GM12892 (cell line): ENCODE measurements around the gene UST.
"Not testable (repeated sequence)": the region's sequence is repeated elsewhere in the genome, so short reads cannot be mapped to it uniquely, and the experiment has no call there.

Experiments
- DNase-seq: peaks from one replicate; pipeline ENCODE4 v3.0.0; 2011; ENCODE audit not compliant: insufficient read length
- FAIRE-seq: peaks from 2 replicates; lab custom pipeline; 2011; peaks lifted over from hg19 to GRCh38; lab: Jason Lieb, UNC
- POLR2A ChIP-seq: IDR thresholded peaks from 2 replicates; pipeline ENCODE4 v1.6.1; 2011; ENCODE audit warnings: low read depth, low read length, control low read depth
- POLR2AphosphoS5 ChIP-seq: IDR thresholded peaks from 2 replicates; pipeline ENCODE4 v1.6.1; 2011; ENCODE audit warnings: low read depth, low read length, control low read depth
- TAF1 ChIP-seq: IDR thresholded peaks from 2 replicates; pipeline ENCODE4 v1.6.1; 2011; ENCODE audit warnings: low read depth, mild to moderate bottlenecking, control low read depth, low read length, borderline replicate concordance

The UST gene

GRCh38 chr6:148868314-148868713 is 121.5 kb downstream of the UST start:
- FAIRE-seq (no peak), DNase-seq (no peak)
- TF ChIP-seq POLR2AphosphoS5, result no peak
- TF ChIP-seq TAF1, result no peak
- TF ChIP-seq POLR2A, result no peak

- TF ChIP-seq POLR2AphosphoS5 (no peak), POLR2A (no peak), TAF1 (no peak)
- no peak for FAIRE-seq
- no peak for DNase-seq
These were observed 122.1 kb downstream of the UST start for GRCh38 chr6:148868901-148869300.

GRCh38 chr6:148869585-148869984 is 122.8 kb downstream of the UST start:
- no peak for FAIRE-seq

GRCh38 chr6:148873154-148873553 is 126.3 kb downstream of the UST start:
- TF ChIP-seq TAF1 (no peak), POLR2AphosphoS5 (no peak), POLR2A (no peak)
- FAIRE-seq, result no peak
- DNase-seq, result no peak

More at GRCh38 chr6:148869585-148869984, 122.8 kb downstream of the UST start:
- DNase-seq, result no peak
- TF ChIP-seq TAF1 (no peak), POLR2AphosphoS5 (no peak), POLR2A (no peak)

GRCh38 chr6:148873868-148874267 is 127.0 kb downstream of the UST start:
- FAIRE-seq (no peak), DNase-seq (no peak)
- no peak for TF ChIP-seq POLR2AphosphoS5
- TF ChIP-seq TAF1, result no peak
- no peak for TF ChIP-seq POLR2A

GRCh38 chr6:148874698-148875293 is 128.0 kb downstream of the UST start:
- TF ChIP-seq POLR2A (no peak), POLR2AphosphoS5 (no peak), TAF1 (no peak)
- FAIRE-seq (no peak), DNase-seq (no peak)

GRCh38 chr6:148878683-148879082 is 131.9 kb downstream of the UST start:
- FAIRE-seq (no peak), DNase-seq (no peak)
- TF ChIP-seq TAF1, result no peak
- no peak for TF ChIP-seq POLR2A
- no peak for TF ChIP-seq POLR2AphosphoS5

GRCh38 chr6:148880742-148881141 is 133.9 kb downstream of the UST start:
- DNase-seq, FAIRE-seq: not testable (repeated sequence)

- TF ChIP-seq POLR2A, result no peak
- TF ChIP-seq TAF1, result no peak
- TF ChIP-seq POLR2AphosphoS5, result no peak
- DNase-seq (no peak), FAIRE-seq (no peak)
These were observed 134.9 kb downstream of the UST start for GRCh38 chr6:148881593-148882311.

- DNase-seq (no peak), FAIRE-seq (no peak)
- no peak for TF ChIP-seq POLR2AphosphoS5
- TF ChIP-seq TAF1, result no peak
- TF ChIP-seq POLR2A, result no peak
These were observed 136.4 kb downstream of the UST start for GRCh38 chr6:148883270-148883669.

GRCh38 chr6:148884461-148884860 is 137.6 kb downstream of the UST start:
- TF ChIP-seq POLR2AphosphoS5 (no peak), POLR2A (no peak), TAF1 (no peak)
- peak; percentile 21 for FAIRE-seq
- DNase-seq, result no peak

- DNase-seq (no peak), FAIRE-seq (no peak)
- TF ChIP-seq POLR2A (no peak), POLR2AphosphoS5 (no peak), TAF1 (no peak)
These were observed 138.5 kb downstream of the UST start for GRCh38 chr6:148885136-148885865.
